GM21576 (cell line): ENCODE measurements around the gene HDAC4.
"Not testable (repeated sequence)": the region's sequence is repeated elsewhere in the genome, so short reads cannot be mapped to it uniquely, and the experiment has no call there.

Experiments
- ATAC-seq: cut with Tn5 transposase; IDR thresholded peaks from one replicate; pipeline ENCODE4 v1.9.1; 2021; ENCODE audit warnings: mild to moderate bottlenecking, moderate library complexity; ENCODE audit not compliant: unreplicated experiment

Gene HDAC4

DNA sequence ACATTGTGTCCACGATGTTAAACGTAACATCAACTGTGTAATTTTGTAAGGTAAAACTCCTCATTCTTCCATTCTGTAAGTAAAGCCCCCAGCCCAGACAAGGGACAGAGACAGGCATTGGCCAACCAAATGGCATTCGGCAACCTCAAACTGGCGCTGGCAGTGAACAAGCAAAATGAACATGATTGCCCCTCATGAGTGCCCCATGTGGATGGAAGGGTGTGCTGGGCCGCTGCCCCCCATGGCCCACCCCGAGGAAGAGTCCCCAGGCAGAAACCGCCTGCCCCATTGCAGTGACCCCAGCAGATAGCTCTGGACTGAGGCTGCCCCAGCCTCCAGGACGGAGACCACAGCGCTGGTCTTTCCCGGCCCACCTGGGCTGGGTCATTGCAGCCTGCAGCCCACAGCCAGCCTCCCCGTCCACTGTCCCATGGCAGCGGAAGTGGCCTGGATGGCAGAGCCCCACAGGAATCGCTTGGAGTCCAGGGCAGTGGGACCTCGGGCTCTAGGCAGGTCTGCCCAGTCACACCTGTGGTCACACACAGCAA is 220.2 kb downstream of the HDAC4 start:
- no peak for ATAC-seq

DNA sequence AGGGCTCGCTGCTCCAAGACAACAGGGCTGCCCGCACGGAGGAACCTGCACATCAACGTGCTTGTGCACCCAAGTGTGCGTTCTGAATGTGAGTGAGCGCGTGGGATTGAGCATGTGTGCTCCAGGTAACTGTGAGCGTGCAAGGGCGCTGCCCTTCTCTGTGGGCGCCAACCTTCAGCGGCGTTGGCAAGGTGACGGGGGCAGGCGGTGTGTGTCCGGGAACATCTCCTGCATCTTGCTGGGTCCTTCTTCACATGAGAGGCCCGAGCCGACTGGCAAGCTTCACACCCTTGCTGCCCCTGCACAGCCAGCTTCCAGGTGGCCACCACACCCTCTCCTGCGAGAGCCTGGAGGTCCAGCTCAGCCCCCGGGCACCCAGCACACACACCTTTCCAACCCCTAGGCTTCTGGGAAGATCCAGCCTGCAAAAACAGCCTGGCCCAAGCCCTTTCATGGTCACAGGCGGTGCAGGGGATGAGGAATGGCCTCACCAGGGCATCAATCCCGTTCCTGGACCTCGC is 220.9 kb downstream of the HDAC4 start:
- ATAC-seq = no peak

DNA sequence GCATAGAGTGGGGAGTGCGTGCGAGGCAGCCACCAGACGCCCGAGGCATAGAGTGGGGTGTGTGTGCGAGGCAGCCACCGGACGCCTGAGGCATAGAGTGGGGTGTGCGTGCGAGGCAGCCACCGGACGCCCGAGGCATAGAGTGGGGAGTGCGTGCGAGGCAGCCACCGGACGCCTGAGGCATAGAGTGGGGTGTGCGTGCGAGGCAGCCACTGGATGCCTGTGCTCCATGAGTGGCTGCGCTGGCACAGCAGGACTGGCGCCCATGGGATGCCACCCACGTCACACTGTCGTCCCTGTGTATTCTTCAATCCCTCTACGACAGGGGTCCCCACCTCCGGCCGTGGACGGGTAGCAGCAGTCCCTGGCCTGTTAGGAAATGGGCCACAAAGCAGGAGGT is 221.9 kb downstream of the HDAC4 start:
- no peak for ATAC-seq

DNA sequence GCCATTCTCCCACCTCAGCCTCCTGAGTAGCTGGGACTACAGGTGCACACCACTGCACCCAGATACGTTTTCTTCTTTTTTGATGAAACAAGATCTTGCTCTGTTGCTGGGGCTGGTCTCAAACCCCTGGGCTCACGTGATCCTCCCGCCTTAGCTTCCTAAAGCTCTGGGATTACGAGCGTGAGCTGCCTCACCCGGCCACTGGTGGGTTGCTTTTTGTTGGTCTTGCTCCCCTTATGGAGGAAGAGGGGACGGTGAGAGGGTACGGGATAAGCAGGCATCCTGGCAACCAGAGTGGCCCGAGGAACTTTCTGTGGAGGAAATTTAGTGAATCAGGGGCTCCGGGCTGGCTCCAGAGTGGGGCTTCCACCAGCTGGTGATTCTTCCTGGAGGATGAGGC is 222.3 kb downstream of the HDAC4 start:
- ATAC-seq = no peak

DNA sequence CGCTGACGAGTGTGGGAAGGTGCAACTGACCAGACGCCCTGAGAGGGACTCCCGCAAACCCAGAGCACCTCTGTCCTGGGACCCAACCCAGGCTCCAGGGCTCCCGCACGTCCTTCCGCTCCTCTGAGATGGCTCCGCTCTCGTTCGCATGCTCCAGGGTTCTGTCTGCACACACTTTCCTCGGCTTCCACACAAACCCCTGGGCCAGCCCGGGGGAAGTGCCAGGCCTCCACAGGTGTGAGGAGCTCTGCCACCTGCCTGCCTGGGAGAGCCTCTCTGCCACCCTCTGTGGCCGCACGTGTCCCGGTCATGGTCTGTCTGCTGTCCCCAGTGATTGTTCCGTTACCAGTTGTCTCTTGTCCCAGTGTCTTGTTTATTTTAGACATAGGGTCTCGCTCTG is 222.9 kb downstream of the HDAC4 start:
- ATAC-seq = no peak

DNA sequence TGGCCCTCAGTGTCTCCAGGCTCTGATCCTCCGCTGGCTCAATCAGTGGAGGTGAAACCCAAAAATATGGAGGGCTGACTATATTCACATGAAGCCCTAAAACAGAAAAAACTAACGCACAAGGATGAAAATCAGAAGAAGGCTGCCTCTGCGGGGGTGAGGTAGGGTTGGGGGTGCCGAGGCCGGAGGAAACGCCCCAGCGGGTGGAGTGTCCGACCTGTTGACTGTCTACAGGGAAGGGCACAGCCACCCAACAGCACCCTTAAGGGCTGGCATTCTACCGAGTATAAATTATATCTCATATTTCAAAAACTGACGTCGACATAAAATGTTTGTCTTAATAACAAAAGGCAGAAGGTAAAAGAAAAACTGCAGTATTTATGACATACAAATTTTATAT is 223.5 kb downstream of the HDAC4 start:
- no peak for ATAC-seq

DNA sequence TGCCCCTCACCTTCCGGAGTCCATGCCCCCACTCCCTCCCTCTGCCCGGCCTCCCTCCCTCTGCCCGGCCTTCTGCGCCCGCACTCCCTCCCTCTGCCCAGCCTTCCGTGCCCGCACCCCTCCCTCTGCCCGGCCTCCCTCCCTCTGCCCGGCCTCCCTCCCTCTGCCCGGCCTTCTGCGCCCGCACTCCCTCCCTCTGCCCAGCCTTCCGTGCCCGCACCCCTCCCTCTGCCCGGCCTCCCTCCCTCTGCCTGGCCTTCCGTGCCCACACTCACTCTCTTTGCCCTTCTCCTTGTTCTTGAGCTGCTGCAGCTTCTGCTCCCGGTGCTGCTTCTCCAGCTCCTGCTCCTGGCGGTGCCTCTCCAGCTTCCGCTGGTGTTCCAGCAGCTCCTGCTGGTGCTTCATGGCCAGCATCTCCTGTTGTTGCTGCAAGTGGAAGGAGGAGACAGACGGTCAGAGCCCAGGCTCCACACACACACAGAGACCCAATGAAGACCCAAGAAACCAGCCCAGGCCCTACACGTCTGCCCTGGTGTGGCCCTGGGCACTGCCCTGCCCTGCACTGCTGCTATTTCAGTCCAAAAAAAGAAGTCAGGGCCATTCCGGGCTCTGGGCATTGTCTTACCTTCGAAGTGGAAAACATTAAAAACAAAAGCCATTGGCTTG is 224.5 kb downstream of the HDAC4 start:
- not testable (repeated sequence) for ATAC-seq

DNA sequence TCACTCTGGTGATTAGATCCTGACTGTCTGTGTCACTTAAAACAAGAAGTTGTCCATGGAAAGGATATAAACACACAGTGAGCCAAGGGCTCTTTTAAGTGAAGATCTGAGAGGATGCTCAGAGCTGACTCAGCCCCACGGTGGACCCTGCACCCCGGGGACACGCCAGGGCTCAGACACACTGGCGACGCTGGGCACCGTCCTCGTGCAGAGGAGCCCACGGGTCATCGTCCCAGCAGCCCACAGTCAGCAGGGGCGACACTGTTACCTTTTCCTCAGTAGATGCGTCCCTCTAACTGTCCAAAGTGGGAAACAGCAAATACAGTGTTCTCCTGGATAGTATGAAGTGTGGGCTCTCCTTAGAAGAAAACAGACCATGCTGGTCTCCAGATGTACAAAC is 225.6 kb downstream of the HDAC4 start:
- no peak for ATAC-seq

DNA sequence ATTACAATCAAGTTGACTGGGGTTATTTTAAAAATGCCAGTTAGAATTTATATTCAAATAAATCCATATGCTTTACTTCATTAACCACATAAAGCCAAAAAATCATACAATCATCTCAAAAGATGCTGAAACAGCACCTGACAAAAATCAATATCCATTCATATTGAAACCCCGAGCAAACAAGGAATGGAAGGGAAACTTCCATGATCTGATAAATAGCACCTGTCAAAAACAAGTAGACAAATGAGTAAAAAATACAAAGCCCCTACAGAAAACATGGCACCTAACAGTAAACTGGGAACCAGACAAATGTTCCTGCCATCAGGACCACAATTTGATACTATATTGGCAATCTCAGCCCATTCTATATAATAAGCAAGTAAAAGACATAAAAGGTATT is 227.5 kb downstream of the HDAC4 start:
- no peak for ATAC-seq

DNA sequence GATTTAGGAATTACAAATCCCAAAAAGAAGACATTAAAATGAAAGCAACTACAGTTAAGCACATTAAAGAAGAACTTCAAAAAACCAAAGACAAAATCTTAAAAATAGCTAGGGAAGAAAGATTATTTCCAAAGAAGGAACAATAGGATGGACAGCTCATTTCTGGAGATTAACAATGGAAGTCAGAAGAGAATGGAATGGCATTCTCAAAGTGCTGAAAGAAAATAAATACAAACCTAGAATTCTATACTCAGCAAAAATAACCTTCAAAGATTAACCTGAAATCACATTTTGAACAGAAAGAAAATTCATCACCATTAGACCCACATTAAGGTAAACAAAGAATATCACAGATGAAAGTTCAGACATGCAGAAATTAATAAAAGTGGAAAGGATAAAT is 229.2 kb downstream of the HDAC4 start:
- no peak for ATAC-seq

DNA sequence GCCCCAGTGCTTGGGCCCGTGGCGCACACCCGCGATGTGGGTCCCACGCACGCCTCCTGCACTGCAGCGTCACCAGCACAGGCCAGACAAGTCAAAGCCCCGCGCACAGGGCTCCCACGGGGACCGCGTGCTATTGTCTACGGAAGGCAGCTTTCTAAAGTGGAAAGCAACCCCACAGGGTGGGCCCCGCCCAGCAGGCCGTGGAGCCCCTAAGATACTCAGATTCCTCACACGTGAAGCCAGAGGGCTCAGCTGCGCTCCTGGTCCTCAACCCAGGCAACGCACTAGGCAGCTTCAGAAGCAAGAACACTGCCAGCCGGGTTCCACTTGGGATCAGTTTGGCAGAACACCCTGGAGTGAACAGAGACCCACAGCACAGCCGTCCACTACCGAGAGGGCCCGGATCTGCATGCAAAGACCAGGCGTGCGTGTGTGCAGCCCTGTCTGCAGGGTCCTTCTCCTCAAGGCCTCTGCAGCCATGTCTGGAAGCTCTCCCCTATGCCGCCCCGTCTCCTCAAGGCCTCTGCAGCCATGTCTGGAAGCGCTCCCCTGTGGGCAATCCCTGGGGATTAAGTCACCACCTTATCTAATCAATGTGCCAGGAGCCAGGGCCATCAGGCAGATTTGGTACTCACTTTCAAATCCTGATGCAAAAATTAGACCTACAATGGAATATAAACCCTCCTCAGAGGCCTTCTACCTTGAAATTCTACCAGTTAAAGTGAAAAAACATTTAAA is 231.3 kb downstream of the HDAC4 start:
- ATAC-seq = no peak

DNA sequence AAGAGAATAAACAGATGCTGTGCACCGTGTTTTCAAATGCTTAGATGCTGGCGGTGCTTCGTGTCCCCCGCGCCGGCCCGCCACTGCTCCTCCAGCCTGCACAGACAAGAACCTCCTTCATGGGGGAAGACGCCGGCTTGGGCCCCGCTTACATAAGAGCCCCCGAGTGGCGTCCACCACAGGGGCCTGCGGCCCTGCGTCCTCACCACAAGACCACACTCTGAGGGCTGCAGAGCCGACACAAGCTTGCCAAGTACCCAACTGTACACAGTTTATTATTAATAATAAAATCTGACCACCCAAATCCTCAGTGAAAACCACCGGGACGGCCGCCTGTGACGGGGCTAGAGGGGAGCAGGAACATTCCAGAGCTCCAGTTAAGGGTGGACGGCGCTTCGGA is 232.2 kb downstream of the HDAC4 start:
- no peak for ATAC-seq

DNA sequence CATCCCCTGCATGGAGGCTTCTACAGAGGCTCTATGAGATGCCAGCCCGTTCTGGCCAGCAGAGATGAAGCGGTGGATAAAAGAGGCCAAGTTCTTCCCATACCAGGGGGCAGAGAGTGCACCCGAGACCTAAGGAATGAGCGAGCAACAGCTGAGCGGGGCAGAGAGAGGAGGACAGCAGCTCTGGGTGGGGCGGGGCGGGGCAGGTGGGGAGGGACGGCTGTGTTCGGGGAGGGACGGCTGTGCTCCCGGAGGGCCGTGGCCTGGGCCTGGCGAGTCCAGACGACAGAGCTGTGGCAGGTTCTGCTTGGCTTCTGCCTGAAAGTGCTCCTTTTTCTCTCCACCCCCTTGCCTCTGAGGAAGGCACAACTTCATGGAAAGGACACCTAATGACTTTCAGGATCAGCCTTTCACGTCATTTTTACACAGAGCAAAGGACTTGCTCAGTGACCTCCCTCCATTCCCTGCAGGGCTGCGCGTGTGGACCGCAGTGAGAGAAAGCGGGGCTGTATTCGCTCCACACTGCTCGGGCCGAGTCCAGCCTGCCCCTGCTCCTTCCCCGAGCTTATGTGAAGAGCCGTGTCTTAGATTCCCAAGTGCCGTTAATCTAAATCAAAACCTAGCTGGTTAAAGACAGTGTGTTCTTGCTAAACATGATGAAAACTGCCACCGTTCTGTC is 232.9 kb downstream of the HDAC4 start:
- ATAC-seq = no peak

DNA sequence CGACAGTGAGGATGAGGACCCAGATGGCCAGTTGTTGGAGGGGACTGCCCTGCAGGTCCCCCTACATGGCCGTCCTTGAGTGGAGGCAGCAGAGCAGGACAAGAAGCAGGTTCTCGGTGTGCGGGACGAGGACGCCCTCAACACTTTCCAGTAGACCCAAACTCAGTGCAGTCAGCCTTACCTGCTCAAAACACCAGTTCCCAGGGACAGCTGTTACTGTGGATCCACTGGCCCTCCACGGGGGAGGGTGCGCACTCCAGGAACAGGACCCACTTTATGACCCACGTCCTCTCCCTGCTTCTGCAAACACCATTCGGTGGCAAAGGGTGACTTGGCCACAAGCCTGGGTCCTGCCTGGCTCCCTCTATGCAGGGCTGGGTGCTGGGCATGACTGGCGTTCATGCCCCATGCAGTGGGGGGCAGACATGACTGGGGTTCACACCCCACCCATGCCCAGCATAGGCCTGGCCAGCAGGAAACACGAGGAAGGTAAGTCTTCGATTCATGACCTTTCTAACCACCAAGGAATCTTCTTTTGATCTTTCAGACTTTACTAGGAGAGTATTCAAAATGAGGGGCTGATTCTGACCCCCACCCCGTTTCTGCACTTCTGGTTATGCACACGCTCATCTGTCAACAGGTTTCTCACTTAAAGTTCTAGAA is 233.7 kb downstream of the HDAC4 start:
- ATAC-seq = no peak

DNA sequence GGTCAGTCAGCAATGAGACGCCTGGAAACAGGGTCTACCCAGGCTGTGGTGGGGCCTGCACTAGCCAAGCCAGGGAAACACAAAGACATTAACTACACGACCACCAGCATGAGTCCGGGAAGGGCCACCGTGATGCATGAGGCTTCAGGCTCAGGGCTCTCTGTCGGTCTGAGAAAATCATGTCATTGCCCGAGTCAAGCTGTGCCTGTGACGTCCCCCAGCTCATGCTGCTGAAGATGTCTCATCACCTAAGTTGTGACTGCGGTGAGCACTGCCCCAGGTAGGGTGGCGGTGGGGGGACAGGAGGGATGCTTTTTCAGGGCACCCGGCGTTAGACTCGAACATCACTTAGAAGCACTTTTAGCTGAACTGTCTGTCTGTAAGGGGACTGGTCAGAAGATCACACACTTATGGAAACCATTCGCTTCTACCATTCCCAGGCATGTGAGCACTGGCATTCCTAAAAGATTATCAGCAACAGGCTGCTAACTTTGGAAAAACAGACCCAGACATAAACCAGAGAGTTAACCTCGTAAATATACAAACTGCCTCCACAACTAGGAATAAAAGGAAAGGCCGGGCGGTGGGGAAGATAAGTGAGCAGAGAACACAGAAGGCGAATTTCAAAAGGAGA is 234.5 kb downstream of the HDAC4 start:
- no peak for ATAC-seq

DNA sequence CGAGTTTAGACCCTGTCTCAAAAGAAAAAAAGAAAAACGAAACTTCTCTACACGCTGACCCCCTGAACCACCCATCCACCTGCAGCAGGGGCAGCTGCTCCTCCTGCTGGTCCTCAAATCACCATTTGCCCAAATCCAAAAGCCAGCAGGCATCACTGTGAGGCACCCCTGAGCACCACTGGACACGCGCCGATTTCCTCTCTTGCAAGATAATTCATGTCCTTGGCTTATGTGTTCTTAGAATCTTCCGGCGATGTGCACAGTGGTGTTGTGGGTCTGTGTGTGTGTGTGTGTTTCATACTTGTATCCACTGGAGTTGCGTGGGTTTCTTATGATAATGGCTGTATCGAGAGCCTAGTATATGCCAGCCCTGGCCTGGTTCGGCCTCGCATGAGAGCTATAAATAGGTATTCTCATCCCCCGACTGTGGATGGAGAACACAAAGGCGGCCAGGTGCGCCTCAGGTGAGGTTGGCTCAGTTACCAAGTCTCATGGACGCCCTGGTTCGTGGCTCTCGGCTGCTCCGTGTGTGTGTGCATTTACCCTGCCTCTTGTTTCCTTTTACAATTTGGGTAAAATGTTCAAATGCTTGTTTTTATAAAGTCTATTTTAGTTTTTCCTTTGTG is 235.5 kb downstream of the HDAC4 start:
- no peak for ATAC-seq

DNA sequence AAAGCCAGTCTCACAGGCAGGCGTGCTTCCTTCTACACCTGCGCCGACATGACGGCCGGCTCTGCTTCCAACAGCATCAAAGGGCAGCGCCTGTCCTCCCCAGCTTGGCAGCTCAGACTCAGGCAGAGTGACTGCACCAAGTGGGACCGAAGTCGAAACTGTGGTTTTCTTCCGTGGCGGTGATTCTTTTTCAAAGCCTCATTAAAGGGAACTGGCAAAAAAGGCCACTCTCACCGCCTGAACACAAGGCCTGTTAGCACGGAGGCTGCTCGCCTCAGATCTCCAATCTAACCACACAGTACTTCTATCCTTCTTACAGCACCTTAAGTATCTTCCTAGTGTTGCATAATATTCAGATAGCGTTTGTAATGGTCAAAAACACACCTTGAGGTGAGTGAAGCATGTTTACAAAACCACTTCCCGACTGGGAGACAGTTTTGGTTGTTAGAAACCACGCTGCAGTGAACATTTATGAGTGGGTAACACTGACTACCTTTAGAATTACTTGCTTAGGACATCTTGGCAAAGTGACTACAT is 236.4 kb downstream of the HDAC4 start:
- ATAC-seq = no peak

DNA sequence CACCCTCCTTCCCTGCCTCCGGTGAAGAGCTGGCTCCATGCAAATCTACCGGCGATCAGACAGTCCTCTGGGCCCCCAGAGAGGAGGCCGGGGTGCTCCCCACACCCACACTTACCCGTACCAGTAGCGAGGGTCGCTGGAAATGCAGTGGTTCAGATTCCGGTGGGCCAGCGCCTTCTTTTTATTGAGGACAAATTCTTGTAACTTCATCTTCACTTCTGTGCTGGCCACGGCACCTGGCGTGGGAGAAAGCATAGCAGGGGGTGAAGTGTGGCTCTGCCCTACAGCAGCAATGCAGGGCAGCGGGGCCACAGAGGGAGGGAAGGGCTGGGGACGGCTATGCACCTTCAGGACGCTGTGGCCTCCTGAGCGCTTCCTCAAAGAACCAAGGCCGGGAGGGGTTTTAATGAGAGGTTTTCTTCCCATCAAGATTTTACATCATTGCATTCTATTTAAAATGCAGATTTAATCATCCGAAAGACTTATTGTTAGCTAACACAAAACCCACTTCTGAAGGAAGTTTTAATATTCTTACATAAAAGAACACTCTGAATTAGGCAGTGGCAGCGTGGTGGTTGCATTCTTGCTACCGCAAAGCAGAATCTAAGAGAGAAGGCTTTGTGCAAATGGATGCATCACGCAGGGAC is 237.0 kb downstream of the HDAC4 start:
- no peak for ATAC-seq

DNA sequence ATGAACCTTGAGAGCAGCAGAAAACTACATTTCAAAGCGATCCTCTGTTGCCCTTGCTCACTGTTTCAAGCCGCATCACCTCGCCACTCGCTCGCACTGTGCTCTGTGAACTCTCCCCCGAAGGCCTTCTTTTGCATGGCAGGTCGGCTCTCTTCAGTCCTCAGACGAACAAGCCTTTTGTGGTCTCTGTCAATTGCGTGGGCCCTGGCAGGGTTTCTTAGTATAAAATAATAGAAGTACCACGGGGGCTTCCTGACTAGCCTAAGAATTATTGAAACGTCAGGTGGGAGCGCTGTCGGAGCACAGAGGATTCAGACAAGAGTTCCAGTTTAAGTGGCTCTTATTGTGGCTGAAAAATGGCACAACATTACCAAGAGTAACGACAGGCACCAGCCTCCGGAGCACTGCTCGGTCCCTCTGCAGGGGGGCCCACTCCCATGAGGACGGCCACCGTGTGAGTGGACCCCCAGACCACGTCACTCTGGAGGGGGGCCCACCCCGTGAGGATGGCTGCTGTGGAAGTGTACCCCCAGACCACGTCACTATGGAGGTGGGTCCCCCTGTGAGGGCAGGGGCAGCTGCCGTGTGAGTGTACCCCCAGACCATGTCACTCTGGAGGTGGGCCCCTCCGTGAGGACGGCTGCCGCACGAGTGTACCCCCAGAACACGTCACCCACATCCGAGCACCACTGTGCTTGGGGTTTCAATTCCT is 237.7 kb downstream of the HDAC4 start:
- no peak for ATAC-seq
